ENCODE measurements around the gene COA6.

GRCh38 chr1:234398849-234399381 lies 25.7 kb downstream of the COA6 start:
- TF ChIP-seq SIN3A (IDR thresholded peaks at IDR 0.05; ENCODE audit: borderline replicate concordance, insufficient read depth, low read length) = no peak
- no peak for TF ChIP-seq REST (IDR thresholded peaks at IDR 0.05; ENCODE audit: insufficient read depth in 1 of 2, low read depth in 2 of 2, low read length in 2 of 2)
- TF ChIP-seq POLR2AphosphoS5 (IDR thresholded peaks at IDR 0.05; ENCODE audit: low read depth, low read length) = no peak
- no peak for TF ChIP-seq FOXP2 (optimal IDR thresholded peaks at IDR 0.05; ENCODE audit: borderline replicate concordance, extremely low read depth, extremely low read length, insufficient read depth)
